Cardiac septum (tissue), 1 donor: Measurements from ENCODE around the gene CLDN6. TPM values are rescaled to one million over a fixed set of nuclear protein-coding genes. Genes with fewer than 3 reads are reported as not detected.
A peak's percentile ranks its signal among the peaks of the same experiment; 100 is the strongest.
"Not testable (repeated sequence)": the region's sequence is repeated elsewhere in the genome, so short reads cannot be mapped to it uniquely, and the experiment has no call there.

ENCODE experiments used
- DNase-seq: peaks from one replicate; pipeline ENCODE4 v3.0.0-alpha.2; 2020; ENCODE audit warnings: low spot score
- intact Hi-C: fragments of 100-400 bp; cut with DNase I; formaldehyde crosslinking; loops from one replicate; pipeline ENCODE4 v1.14.0; 2022
- long read RNA-seq: library from polyadenylated mRNA; unstranded; transcript quantifications from one replicate; pipeline ENCODE4 v2.0.0, GENCODE V29; 2021
- total RNA-seq: library from RNA; stranded (reverse); fragmentation: NEBNext Ultra II Directional; extraction: Animal tissue kit (Norgen Biotek cat#: 25700); gene quantifications from one replicate; pipeline ENCODE4 v1.2.1, GENCODE V29; 2021
- donor health status: DM: no; HTN: no; CAD: no.

Gene CLDN6
- total RNA-seq, result 0.16 TPM
- long read RNA-seq, partial matches to known transcripts, result 0 of 1 reads
- long read RNA-seq, other reads (novel, unspliced or antisense), result 1 of 1 reads

GRCh38 chr16:3017794-3018506 lies at the start of gene CLDN6:
Gene CLDN6 (minus strand): TSS chr16:3018183. CDS start chr16:3016021, 2,162 bp downstream.
- intact Hi-C loops, result no loop called here
- no peak for DNase-seq

- intact Hi-C loops, result no loop called here
- DNase-seq, result no peak
Measured at GRCh38 chr16:3066440-3066748, 48.4 kb upstream of the CLDN6 start.

DNA sequence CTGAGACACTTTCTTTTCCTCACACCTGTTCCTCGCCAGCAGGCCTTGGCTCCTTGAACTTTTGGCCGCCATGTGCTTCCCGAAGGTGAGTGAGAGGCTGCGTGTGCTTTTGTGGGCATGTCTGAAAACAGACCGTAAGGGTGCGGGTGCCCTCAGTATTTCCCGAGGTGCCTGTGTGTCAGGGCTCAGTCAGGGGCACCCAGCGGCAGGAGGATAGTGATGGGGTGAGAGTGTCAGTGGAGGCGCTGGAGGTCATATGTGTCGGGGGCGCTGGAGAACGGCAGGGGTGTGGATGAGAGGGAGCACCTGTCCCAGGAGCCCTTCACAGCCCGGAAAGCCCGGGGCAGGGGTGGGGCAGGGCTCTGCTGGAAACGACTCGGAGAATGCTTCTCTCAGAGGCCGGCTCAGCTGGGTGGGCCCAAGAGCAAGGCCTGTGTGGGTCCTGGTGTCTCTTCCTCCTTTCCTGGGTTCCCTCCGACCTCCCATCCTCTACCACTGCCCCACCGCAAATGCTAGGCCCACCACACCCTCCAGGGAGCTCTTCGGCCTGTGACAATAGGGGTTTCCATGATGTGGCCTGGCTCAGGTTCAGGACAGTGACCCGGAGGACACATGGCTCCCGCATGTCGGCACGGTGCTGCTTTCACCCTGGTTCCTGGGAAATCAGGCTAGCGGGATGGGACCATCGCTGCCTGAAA lies 47.9 kb upstream of the CLDN6 start:
- no peak for DNase-seq
- intact Hi-C loops, result no loop called here

DNA sequence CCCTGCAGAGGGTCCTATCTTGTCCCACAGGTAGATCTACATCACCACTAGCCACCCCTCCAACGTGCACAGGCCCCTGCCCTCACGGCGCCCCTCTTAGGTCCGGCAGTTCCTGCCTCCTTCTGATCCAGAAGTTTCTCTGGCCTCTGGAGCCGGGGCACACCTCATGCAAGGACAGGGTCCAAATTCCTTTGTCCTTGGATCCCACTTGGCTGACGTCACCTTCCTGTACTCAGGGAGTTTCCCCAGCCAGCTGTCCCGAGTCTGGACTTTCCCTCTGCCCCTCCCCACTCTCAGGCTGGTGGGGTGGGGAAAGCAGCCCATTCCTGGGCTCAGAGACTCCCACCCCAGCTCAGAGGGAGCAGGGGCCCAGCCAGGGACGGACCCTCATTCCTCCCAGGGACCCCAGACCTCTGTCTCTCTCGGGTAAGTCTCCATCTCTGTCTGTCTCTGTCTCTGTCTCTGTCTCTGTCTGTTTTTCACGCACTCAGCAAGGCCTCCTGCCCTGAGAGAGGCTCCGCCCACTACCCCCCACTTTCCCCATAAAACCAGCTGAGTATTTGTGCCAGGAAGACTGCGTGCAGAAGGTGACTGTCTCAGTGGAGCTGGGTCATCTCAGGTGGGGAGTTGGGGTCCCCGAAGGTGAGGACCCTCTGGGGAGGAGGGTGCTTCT lies 47.2 kb upstream of the CLDN6 start, which contains the start of gene IL32:
IL32 (plus strand) TSS at position 572 of the 673 bp plus-strand sequence. CDS start 172 bp downstream, outside the sequence.
- DNase-seq, result peak; percentile 86
- intact Hi-C loops, result no loop called here

GRCh38 chr16:3063625-3064386 lies 45.8 kb upstream of the CLDN6 start:
- intact Hi-C loops, result loop anchor here (5.0 kb wide), 1 partner anchor 33 kb away; the partner anchor contains the start of gene ZSCAN10
- no peak for DNase-seq

- no peak for DNase-seq
- intact Hi-C loops, result loop anchor here (5.0 kb wide), 1 partner anchor 35 kb away; the partner anchor contains the start of gene ZSCAN10
Measured at GRCh38 chr16:3062553-3062952, 44.6 kb upstream of the CLDN6 start.

GRCh38 chr16:3060339-3061127 lies 42.5 kb upstream of the CLDN6 start:
- DNase-seq, result no peak
- intact Hi-C loops, result loop anchor here (5.0 kb wide), 1 partner anchor 37 kb away; the partner anchor contains the start of gene ZSCAN10

- intact Hi-C loops, result loop anchor here (2.0 to 5.0 kb wide), 3 partner anchors 38 to 108 kb away; partner anchors contain the start of gene ZSCAN10
- no peak for DNase-seq
Measured at GRCh38 chr16:3059723-3060242, 41.8 kb upstream of the CLDN6 start.

- intact Hi-C loops, result loop anchor here (2.0 to 5.0 kb wide), 2 partner anchors 70 to 108 kb away; no protein-coding TSS in a partner anchor
Measured at GRCh38 chr16:3059041-3059722, 41.2 kb upstream of the CLDN6 start.

DNA sequence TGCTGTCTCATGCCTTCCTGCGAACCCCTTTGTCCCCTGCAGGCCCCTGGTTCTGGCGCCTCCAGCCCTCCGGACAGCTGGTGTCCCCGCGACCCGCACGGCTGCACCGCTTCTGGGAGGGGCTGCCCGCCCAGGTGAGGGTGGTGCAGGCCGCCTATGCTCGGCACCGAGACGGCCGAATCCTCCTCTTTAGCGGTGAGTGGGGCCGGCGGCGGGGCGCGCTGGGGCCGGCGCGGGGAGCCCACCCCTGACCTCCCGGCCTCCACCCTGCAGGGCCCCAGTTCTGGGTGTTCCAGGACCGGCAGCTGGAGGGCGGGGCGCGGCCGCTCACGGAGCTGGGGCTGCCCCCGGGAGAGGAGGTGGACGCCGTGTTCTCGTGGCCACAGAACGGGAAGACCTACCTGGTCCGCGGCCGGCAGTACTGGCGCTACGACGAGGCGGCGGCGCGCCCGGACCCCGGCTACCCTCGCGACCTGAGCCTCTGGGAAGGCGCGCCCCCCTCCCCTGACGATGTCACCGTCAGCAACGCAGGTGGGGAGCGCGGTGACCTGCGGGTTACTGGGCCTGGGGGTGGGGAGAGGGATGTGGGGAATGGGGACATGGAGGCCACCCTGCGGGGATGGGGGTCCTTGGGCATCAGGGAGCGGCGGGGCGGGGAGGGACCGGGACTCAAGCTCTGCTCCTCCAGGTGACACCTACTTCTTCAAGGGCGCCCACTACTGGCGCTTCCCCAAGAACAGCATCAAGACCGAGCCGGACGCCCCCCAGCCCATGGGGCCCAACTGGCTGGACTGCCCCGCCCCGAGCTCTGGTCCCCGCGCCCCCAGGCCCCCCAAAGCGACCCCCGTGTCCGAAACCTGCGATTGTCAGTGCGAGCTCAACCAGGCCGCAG lies 40.4 kb upstream of the CLDN6 start:
- DNase-seq, result peak; percentile 86
- intact Hi-C loops, result loop anchor here (2.0 to 5.0 kb wide), 2 partner anchors 70 to 109 kb away; no protein-coding TSS in a partner anchor

More at GRCh38 chr16:3059041-3059722, 41.2 kb upstream of the CLDN6 start:
- DNase-seq, result peak; percentile 95

GRCh38 chr16:3057181-3058138 lies 39.5 kb upstream of the CLDN6 start:
- intact Hi-C loops, result loop anchor here (2.0 to 5.0 kb wide), 2 partner anchors 71 to 110 kb away; no protein-coding TSS in a partner anchor
- no peak for DNase-seq

DNA sequence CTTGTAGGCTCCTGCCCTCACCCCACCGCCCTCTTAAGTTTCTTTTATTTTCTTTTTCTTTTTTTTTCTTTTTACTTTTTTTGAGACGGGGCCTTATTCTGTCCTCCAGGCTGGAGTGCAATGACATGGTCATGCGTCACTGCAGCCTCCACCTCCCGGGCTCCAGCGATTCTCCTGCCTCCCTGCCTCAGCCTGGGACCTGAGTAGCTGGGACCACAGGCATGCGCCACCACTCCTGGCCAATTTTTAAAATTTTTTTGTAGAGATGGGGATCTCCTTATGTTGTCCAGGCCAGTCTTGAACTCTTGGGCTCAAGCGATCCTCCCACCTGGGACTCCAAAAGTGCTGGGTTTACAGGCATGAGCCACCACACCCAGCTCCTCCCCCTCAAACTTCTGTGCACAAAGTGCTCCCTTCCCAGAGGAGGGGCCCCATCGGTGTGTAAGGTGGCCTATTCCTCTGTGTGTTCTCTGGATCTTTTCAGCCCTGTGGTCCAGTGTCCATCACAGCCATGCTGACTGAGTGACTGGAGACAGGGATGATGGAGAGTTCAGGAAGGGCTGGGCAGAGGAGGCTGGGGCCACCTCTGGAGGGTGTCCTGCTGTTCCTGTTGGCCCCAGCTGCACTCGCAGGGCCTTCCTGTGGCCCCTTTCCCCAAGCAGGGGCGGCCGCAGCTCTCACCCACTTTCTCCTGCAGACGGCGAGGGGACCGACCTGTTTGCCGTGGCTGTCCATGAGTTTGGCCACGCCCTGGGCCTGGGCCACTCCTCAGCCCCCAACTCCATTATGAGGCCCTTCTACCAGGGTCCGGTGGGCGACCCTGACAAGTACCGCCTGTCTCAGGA lies 38.6 kb upstream of the CLDN6 start:
- intact Hi-C loops, result loop anchor here (5.0 kb wide), 1 partner anchor 111 kb away; no protein-coding TSS in a partner anchor
- DNase-seq, result no peak

DNA sequence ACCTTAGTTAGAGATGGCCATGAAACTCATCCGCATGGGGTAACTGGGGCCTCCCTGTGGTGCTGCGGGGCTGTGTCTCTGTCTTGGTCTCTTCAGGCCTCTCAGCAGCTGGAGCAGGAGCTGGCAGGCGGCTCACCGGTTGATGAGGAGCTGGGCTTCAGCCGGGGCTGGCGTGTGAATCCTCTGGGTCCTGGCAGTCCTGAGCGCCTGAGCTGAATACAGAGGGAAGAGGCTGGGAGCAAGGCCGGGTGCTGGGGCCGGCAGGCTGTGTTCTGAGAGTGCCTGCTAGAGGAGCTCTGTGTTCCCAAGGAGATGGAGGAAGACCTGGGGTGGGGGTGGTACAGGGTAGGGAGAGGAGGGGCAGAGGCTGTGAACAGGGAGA lies 37.7 kb upstream of the CLDN6 start:
- intact Hi-C loops, result loop anchor here (5.0 kb wide), 1 partner anchor 112 kb away; no protein-coding TSS in a partner anchor
- DNase-seq, result not testable (repeated sequence)

DNA sequence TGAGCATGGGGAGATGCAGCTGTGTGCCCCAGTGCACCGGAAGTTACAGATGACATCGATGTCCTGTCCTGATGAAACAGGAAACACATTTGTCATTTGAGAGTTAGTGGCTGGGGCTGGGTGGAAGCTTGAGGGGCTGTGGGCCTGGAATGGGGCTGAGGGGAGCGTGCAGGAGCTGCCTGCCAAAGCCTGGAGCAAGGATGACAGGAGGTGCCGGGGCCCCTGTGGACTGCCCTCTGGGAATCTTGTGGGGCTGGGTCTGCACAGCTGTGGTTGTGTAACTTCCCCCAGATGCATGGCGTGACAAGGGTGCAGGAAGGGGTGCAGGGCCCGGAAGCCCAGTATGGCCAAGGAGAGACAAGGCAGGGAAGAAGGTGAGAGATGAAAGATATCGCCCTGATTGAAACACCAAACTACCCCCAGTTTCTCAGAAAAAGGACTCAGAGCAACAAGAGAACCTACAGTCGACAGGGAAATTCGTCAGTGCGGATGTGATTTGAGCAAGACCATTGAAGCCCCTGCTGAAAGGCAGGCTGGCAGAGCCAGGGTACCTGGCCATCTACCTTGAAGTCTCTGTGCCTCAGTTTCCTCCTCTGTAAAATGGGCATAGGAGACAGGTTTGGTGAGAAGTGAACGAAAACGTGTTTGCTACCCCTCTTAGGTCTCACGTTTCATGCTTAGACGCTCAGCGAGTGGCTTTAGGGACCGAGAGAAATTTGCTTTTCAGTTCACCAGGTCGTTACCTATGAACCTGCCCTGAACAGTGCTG lies 37.2 kb upstream of the CLDN6 start:
- intact Hi-C loops, result loop anchor here (5.0 kb wide), 1 partner anchor 112 kb away; no protein-coding TSS in a partner anchor

More for the DNA sequence above, 37.2 kb upstream of the CLDN6 start:
- peak; percentile 86 for DNase-seq
